HepG2 (cell line): ENCODE measurements around the gene MTA3. TPM values are rescaled to one million over a fixed set of nuclear protein-coding genes. Genes with fewer than 3 reads are reported as not detected.

Experiments
- ERF ChIP-seq: IDR thresholded peaks from 2 replicates; pipeline ENCODE4 v1.6.1; 2018; ENCODE audit warnings: missing biosample characterization, missing genetic modification reagents
- GATAD1 ChIP-seq: IDR thresholded peaks from 2 replicates; pipeline ENCODE4 v1.6.1; 2016; ENCODE audit warnings: missing genetic modification reagents, missing compliant biosample characterization
- KAT7 ChIP-seq: IDR thresholded peaks from 2 replicates; pipeline ENCODE4 v1.6.1; 2018; ENCODE audit warnings: borderline replicate concordance, missing compliant biosample characterization
- MED1 ChIP-seq: sonication (generic); formaldehyde crosslinking; IDR thresholded peaks from 2 replicates; pipeline ENCODE4 v1.4.0; 2020; ENCODE audit warnings: missing genetic modification reagents
- MED8 ChIP-seq: sonication (generic); formaldehyde crosslinking; IDR thresholded peaks from 2 replicates; pipeline ENCODE4 v1.8.1; 2023; ENCODE audit warnings: mild to moderate bottlenecking, missing genetic modification reagents; ENCODE audit not compliant: insufficient replicate concordance
- NR2F6 ChIP-seq, 2 experiments: IDR thresholded peaks; 2 replicates each; pipeline ENCODE4 v1.6.1; 2016; ENCODE audit warnings: antibody characterized with exemption in 1 of 2, mild to moderate bottlenecking in 1 of 2
- PAF1 ChIP-seq: IDR thresholded peaks from 2 replicates; pipeline ENCODE4 v1.6.1; 2016; ENCODE audit warnings: missing genetic modification reagents, missing compliant biosample characterization
- RXRB ChIP-seq: IDR thresholded peaks from 2 replicates; pipeline ENCODE4 v1.6.1; 2016; ENCODE audit warnings: borderline replicate concordance, missing genetic modification reagents, missing compliant biosample characterization
- TMF1 ChIP-seq: sonication (generic); formaldehyde crosslinking; IDR thresholded peaks from 2 replicates; pipeline ENCODE4 v1.8.1; 2022; ENCODE audit warnings: low read depth, missing genetic modification reagents
- XBP1 ChIP-seq: sonication (generic); formaldehyde crosslinking; IDR thresholded peaks from 2 replicates; pipeline ENCODE4 v1.5.0; 2020; ENCODE audit warnings: missing genetic modification reagents
- ZBTB7A ChIP-seq: sonication (generic); formaldehyde crosslinking; IDR thresholded peaks from 2 replicates; pipeline ENCODE4 v1.8.0; 2022; ENCODE audit warnings: mild to moderate bottlenecking, missing genetic modification reagents
- ZNF232 ChIP-seq: sonication (generic); formaldehyde crosslinking; IDR thresholded peaks from 2 replicates; pipeline ENCODE4 v1.4.0; 2020; ENCODE audit warnings: missing genetic modification reagents, borderline replicate concordance
- ZNF296 ChIP-seq: sonication (generic); formaldehyde crosslinking; conservative IDR thresholded peaks from 2 replicates; pipeline ENCODE4 v1.5.0; 2020; ENCODE audit warnings: mild to moderate bottlenecking, missing genetic modification reagents
- ZNF530 ChIP-seq: sonication (generic); formaldehyde crosslinking; IDR thresholded peaks from 2 replicates; pipeline ENCODE4 v1.5.0; 2020; ENCODE audit warnings: low read depth, mild to moderate bottlenecking, missing genetic modification reagents
- polyA plus RNA-seq, 8 experiments: library from polyadenylated mRNA; depleted of rRNA in 3 of 8; stranded (reverse) in 7 of 8; unstranded in 1 of 8; fragments of >200 nt; fragmentation: Illumina TruSeq in 4 of 8; extraction: Trizol in 4 of 8; gene quantifications; 2 replicates each; pipeline versions ENCODE4 v1.2.1 to v1.2.3, GENCODE V29; 2011 to 2016; ENCODE audit warnings: low read depth in 4 of 8, missing spikeins in 1 of 8, mixed read lengths in 1 of 8; ENCODE audit not compliant: insufficient read depth in 1 of 8
- total RNA-seq, 5 experiments: library from RNA; depleted of rRNA; stranded (reverse); fragments of >200 nt; fragmentation: Illumina TruSeq; extraction: Trizol; gene quantifications; 2 replicates each; pipeline ENCODE4 v1.2.3, GENCODE V29; 2016; ENCODE audit warnings: low read depth in 1 of 5
- TF ChIP-seq, protein P1 (sequence below): sonication (generic); formaldehyde crosslinking; IDR thresholded peaks from 2 replicates; pipeline ENCODE4 v1.5.1; 2020; ENCODE audit warnings: mild to moderate bottlenecking, missing genetic modification reagents, moderate library complexity
- TF ChIP-seq, protein P2 (sequence below): sonication (generic); formaldehyde crosslinking; IDR thresholded peaks from 2 replicates; pipeline ENCODE4 v1.4.0; 2020; ENCODE audit warnings: missing genetic modification reagents, mild to moderate bottlenecking, borderline replicate concordance
- TF ChIP-seq, protein P3 (sequence below): sonication (generic); formaldehyde crosslinking; IDR thresholded peaks from 2 replicates; pipeline ENCODE4 v1.5.0; 2020; ENCODE audit warnings: missing genetic modification reagents
- TF ChIP-seq, protein P4 (sequence below): IDR thresholded peaks from 2 replicates; pipeline ENCODE4 v1.6.1; 2016; ENCODE audit warnings: missing genetic modification reagents, missing compliant biosample characterization
- TF ChIP-seq, protein P5 (sequence below): sonication (generic); formaldehyde crosslinking; IDR thresholded peaks from 2 replicates; pipeline ENCODE4 v1.4.0; 2020; ENCODE audit warnings: missing genetic modification reagents, borderline replicate concordance
- TF ChIP-seq, protein P6 (sequence below): sonication (generic); formaldehyde crosslinking; IDR thresholded peaks from 2 replicates; pipeline ENCODE4 v1.5.0; 2020; ENCODE audit warnings: mild to moderate bottlenecking, low read depth, missing genetic modification reagents, borderline replicate concordance

The MTA3 gene
- total and polyA plus RNA-seq, 2 of the 13 experiments (the other 11 are each of a cell fraction or from before 2014, with no cell fraction given), result 48.8 to 77.8 TPM

DNA sequence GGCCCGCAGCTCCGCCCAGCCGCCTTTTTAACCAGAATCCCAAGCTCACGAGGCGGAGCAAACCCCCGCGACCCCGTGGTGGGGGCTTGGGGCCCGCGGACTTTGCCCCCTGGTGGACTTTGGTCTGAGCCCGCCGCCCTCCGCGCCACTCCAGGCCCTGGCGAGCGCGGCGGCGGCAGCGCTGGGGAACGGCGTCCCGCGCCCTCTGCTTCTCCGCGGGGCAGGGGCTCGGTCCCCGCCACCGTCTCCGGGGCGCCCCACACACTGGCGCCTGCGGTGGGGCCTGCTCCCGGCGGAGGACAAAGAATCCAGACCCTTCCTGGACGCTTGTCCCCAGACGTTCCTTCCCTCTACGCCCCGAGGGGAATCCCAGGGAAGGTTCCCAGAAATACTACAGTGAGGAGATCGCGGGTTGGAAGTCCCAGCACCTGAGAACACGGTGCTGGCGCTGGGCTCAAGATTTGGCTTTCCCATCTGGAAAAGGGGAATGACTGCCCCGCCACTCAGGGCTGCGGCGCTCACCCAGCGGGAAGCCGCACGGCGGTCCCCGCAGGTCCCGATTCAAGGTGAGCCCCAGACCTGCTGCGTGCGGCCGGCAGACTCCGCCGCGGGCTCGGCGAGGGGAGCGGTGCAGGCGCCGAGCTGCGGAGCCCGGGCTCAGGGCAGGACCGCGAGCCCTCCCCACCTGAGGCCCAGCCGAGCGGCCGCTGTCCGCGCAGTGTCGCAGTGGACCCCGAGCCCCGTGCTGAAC lies 224.3 kb downstream of the MTA3 start, which contains the start of gene HAAO (continued):
- TF ChIP-seq, protein P1, sequence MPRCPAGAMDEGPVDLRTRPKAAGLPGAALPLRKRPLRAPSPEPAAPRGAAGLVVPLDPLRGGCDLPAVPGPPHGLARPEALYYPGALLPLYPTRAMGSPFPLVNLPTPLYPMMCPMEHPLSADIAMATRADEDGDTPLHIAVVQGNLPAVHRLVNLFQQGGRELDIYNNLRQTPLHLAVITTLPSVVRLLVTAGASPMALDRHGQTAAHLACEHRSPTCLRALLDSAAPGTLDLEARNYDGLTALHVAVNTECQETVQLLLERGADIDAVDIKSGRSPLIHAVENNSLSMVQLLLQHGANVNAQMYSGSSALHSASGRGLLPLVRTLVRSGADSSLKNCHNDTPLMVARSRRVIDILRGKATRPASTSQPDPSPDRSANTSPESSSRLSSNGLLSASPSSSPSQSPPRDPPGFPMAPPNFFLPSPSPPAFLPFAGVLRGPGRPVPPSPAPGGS, result peak; percentile 97
- TF ChIP-seq MED8 (CRISPR knock-in tag) (peak; percentile 99), MED1 (CRISPR knock-in tag) (peak; percentile 98), TMF1 (CRISPR knock-in tag) (peak; percentile 61; the same call in 1 of the 2 replicates), KAT7 (peak; percentile 99), XBP1 (CRISPR knock-in tag) (peak; percentile 78; the same call in 1 of the 2 replicates), NR2F6 (IDR thresholded peaks at IDR 0.05) (peak; percentile 62), NR2F6 (CRISPR knock-in tag; IDR thresholded peaks at IDR 0.05) (peak; percentile 94), RXRB (CRISPR knock-in tag) (peak; percentile 97), ZBTB7A (CRISPR knock-in tag) (peak; percentile 99), ZNF530 (CRISPR knock-in tag) (peak; percentile 43; the same call in 1 of the 2 replicates), PAF1 (no peak), ZNF232 (peak; percentile 97), ZNF296 (no peak; the same call in 1 of the 2 replicates), ERF (CRISPR knock-in tag) (peak; percentile 99), GATAD1 (peak; percentile 80)
- TF ChIP-seq, protein P2, sequence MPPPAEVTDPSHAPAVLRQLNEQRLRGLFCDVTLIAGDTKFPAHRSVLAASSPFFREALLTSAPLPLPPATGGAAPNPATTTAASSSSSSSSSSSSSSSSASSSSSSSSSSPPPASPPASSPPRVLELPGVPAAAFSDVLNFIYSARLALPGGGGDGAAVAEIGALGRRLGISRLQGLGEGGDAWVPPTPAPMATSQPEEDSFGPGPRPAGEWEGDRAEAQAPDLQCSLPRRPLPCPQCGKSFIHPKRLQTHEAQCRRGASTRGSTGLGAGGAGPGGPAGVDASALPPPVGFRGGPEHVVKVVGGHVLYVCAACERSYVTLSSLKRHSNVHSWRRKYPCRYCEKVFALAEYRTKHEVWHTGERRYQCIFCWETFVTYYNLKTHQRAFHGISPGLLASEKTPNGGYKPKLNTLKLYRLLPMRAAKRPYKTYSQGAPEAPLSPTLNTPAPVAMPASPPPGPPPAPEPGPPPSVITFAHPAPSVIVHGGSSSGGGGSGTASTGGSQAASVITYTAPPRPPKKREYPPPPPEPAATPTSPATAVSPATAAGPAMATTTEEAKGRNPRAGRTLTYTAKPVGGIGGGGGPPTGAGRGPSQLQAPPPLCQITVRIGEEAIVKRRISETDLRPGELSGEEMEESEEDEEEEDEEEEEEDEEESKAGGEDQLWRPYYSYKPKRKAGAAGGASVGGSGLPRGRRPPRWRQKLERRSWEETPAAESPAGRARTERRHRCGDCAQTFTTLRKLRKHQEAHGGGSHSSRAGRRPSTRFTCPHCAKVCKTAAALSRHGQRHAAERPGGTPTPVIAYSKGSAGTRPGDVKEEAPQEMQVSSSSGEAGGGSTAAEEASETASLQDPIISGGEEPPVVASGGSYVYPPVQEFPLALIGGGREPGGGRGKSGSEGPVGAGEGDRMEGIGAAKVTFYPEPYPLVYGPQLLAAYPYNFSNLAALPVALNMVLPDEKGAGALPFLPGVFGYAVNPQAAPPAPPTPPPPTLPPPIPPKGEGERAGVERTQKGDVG, result peak; percentile 77; the same call in 1 of the 2 replicates
- TF ChIP-seq, protein P3, sequence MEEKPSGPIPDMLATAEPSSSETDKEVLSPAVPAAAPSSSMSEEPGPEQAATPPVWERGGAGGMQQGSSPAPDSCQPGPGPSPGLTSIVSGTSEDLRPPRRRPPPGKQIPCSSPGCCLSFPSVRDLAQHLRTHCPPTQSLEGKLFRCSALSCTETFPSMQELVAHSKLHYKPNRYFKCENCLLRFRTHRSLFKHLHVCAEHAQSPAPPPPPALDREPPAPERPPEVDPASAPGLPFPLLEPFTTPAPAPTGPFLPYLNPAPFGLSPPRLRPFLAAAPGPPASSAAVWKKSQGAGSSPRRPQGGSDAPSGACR (CRISPR knock-in tag), result peak; percentile 97
- TF ChIP-seq, protein P4, sequence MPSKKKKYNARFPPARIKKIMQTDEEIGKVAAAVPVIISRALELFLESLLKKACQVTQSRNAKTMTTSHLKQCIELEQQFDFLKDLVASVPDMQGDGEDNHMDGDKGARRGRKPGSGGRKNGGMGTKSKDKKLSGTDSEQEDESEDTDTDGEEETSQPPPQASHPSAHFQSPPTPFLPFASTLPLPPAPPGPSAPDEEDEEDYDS, result peak; percentile 99
- TF ChIP-seq, protein P5, sequence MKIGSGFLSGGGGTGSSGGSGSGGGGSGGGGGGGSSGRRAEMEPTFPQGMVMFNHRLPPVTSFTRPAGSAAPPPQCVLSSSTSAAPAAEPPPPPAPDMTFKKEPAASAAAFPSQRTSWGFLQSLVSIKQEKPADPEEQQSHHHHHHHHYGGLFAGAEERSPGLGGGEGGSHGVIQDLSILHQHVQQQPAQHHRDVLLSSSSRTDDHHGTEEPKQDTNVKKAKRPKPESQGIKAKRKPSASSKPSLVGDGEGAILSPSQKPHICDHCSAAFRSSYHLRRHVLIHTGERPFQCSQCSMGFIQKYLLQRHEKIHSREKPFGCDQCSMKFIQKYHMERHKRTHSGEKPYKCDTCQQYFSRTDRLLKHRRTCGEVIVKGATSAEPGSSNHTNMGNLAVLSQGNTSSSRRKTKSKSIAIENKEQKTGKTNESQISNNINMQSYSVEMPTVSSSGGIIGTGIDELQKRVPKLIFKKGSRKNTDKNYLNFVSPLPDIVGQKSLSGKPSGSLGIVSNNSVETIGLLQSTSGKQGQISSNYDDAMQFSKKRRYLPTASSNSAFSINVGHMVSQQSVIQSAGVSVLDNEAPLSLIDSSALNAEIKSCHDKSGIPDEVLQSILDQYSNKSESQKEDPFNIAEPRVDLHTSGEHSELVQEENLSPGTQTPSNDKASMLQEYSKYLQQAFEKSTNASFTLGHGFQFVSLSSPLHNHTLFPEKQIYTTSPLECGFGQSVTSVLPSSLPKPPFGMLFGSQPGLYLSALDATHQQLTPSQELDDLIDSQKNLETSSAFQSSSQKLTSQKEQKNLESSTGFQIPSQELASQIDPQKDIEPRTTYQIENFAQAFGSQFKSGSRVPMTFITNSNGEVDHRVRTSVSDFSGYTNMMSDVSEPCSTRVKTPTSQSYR, result peak; percentile 85
- TF ChIP-seq, protein P6, sequence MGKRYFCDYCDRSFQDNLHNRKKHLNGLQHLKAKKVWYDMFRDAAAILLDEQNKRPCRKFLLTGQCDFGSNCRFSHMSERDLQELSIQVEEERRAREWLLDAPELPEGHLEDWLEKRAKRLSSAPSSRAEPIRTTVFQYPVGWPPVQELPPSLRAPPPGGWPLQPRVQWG (CRISPR knock-in tag), result no peak; the same call in 1 of the 2 replicates
